Tibial artery (tissue), 4 donors: ENCODE data around the gene RGMB.

Source experiments
- DNase-seq, 2 donors: peaks; one replicate each; pipeline ENCODE4 v3.0.0-alpha.2; 2019
- H3K27ac ChIP-seq, 2 donors: fragments of 200-600 bp; sonication (generic) in 1 of 2; 1 replicate in 1 of 2; 2 replicates in 1 of 2; pipeline ENCODE4 v1.5.1; 2018 to 2019; ENCODE audit warnings: mild to moderate bottlenecking in 1 of 2
- H3K27me3 ChIP-seq, 2 donors: fragments of 200-600 bp; sonication (generic) in 1 of 2; one replicate each; pipeline versions ENCODE4 v1.5.1 to v1.6.0; 2016 to 2019
- H3K36me3 ChIP-seq, 3 donors: fragments of 200-600 bp; sonication (generic) in 2 of 3; one replicate each; pipeline ENCODE4 v1.5.1; 2016 to 2019; ENCODE audit warnings: mild to moderate bottlenecking in 2 of 3
- H3K4me1 ChIP-seq, 4 donors: fragments of 200-600 bp; sonication (generic) in 2 of 4; 1 replicate in 3 of 4; 2 replicates in 1 of 4; pipeline ENCODE4 v1.5.1; 2016 to 2019
- H3K4me3 ChIP-seq, 2 donors: fragments of 200-600 bp; sonication (generic) in 1 of 2; 1 replicate in 1 of 2; 2 replicates in 1 of 2; pipeline ENCODE4 v1.5.1; 2018 to 2019; ENCODE audit warnings: mild to moderate bottlenecking in 2 of 2
- H3K9me3 ChIP-seq, 3 donors: fragments of 200-600 bp; sonication (generic) in 1 of 3; one replicate each; pipeline ENCODE4 v1.5.1; 2016 to 2019
- CTCF ChIP-seq, 2 experiments: fragments of 200-600 bp in 1 of 2; fragments of 450-650 bp in 1 of 2; IDR thresholded peaks; one replicate each; pipeline ENCODE4 v1.5.1; 2017 to 2019; ENCODE audit warnings: antibody characterized with exemption in 2 of 2, mild to moderate bottlenecking in 1 of 2, moderate library complexity in 1 of 2
- intact Hi-C: fragments of 100-400 bp; cut with DNase I; formaldehyde crosslinking; loops from one replicate; pipeline ENCODE4 v1.15.0; 2023; ENCODE audit warnings: low total_unique reads

RGMB gene

GRCh38 chr5:98791001-98791519 is 17.6 kb downstream of the RGMB start:
- Histone ChIP-seq H3K4me3 (no peak overlapping the region), H3K9me3 (no peaks in the 10 kb centered on the region), H3K4me1 (peaks cover 0 to 15% (median 4%) of the 10 kb centered on the region in 4 donors), H3K36me3 (peaks cover 0 to 14% (median 7%) of the 10 kb centered on the region in 3 donors), H3K27ac (no peak overlapping the region), H3K27me3 (no peaks in the 10 kb centered on the region)
- TF ChIP-seq CTCF (IDR thresholded peaks at IDR 0.05), result no peak
- no peak for DNase-seq
- intact Hi-C loops, result no loop called here

GRCh38 chr5:98791898-98792580 is 18.6 kb downstream of the RGMB start:
- DNase-seq, result no peak
- H3K9me3 ChIP-seq, result no peaks in the 10 kb centered on the region
- no peak overlapping the region for H3K27ac ChIP-seq
- H3K27me3 ChIP-seq, result no peaks in the 10 kb centered on the region
- TF ChIP-seq CTCF (IDR thresholded peaks at IDR 0.05), result no peak
- H3K36me3 ChIP-seq, result peaks cover 0 to 14% (median 7%) of the 10 kb centered on the region in 3 donors
- peaks cover 0 to 8% (median 3%) of the 10 kb centered on the region in 4 donors for H3K4me1 ChIP-seq
- no peak overlapping the region for H3K4me3 ChIP-seq
- intact Hi-C loops, result no loop called here

GRCh38 chr5:98793223-98793622 is 19.8 kb downstream of the RGMB start:
- Histone ChIP-seq H3K36me3 (peaks cover 0 to 14% (median 7%) of the 10 kb centered on the region in 3 donors), H3K27me3 (no peaks in the 10 kb centered on the region), H3K4me1 (peaks cover 0 to 8% (median 1%) of the 10 kb centered on the region in 4 donors), H3K9me3 (no peaks in the 10 kb centered on the region), H3K4me3 (no peak overlapping the region), H3K27ac (no peak overlapping the region)
- intact Hi-C loops, result no loop called here
- TF ChIP-seq CTCF (IDR thresholded peaks at IDR 0.05), result no peak
- no peak for DNase-seq

- Histone ChIP-seq H3K36me3 (peaks cover 0 to 14% (median 7%) of the 10 kb centered on the region in 3 donors), H3K27me3 (no peaks in the 10 kb centered on the region), H3K9me3 (no peaks in the 10 kb centered on the region), H3K27ac (no peak overlapping the region), H3K4me3 (no peak overlapping the region), H3K4me1 (peaks cover 0 to 8% (median 1%) of the 10 kb centered on the region in 4 donors)
- intact Hi-C loops, result no loop called here
- no peak for DNase-seq
- TF ChIP-seq CTCF (IDR thresholded peaks at IDR 0.05), result no peak
These were observed 20.5 kb downstream of the RGMB start for GRCh38 chr5:98794001-98794400.

- intact Hi-C loops, result no loop called here
- peaks cover 0 to 14% (median 7%) of the 10 kb centered on the region in 3 donors for H3K36me3 ChIP-seq
- no peak overlapping the region for H3K27ac ChIP-seq
- no peak for DNase-seq
- no peaks in the 10 kb centered on the region for H3K9me3 ChIP-seq
- peaks cover 0 to 8% (median 1%) of the 10 kb centered on the region in 4 donors for H3K4me1 ChIP-seq
- no peaks in the 10 kb centered on the region for H3K27me3 ChIP-seq
- H3K4me3 ChIP-seq, result no peak overlapping the region
- TF ChIP-seq CTCF (IDR thresholded peaks at IDR 0.05), result no peak
These were observed 21.1 kb downstream of the RGMB start for GRCh38 chr5:98794414-98795080.
